WTC11 (cell line): ENCODE measurements around the gene EREG. TPM values are rescaled to one million over a fixed set of nuclear protein-coding genes. Genes with fewer than 3 reads are reported as not detected.
"Not testable (repeated sequence)": the region's sequence is repeated elsewhere in the genome, so short reads cannot be mapped to it uniquely, and the experiment has no call there.

Experiments used
- ATAC-seq: fragments of 200-7000 bp; cut with Tn5 transposase; 2 replicates; pipeline ENCODE4 v1.10.0; 2021; ENCODE audit warnings: mild to moderate bottlenecking, moderate library complexity
- CTCF ChIA-PET: fragments of 300-600 bp; sonication (Branson Sonifier 250); formaldehyde crosslinking; loops from one replicate; lab custom pipeline; 2021; ENCODE audit warnings: antibody characterized with exemption; lab: Charles Lee
- POLR2A ChIA-PET: fragments of 350-600 bp; sonication (Branson Sonifier 250); formaldehyde crosslinking; loops from one replicate; lab custom pipeline; 2021; ENCODE audit warnings: antibody characterized with exemption; lab: Charles Lee
- DNase-seq: peaks from one replicate; pipeline ENCODE4 v3.0.0; 2021; ENCODE audit warnings: low spot score
- H3K27ac Mint-ChIP-seq: 2 replicates; pipeline ENCODE4 v1.8.0; 2021; ENCODE audit warnings: mixed read lengths
- H3K27me3 Mint-ChIP-seq: 2 replicates; pipeline ENCODE4 v1.8.0; 2021; ENCODE audit warnings: low read depth, mild to moderate bottlenecking, moderate library complexity, mixed read lengths
- H3K36me3 Mint-ChIP-seq: 2 replicates; pipeline ENCODE4 v1.8.0; 2021; ENCODE audit warnings: mixed read lengths
- H3K4me1 Mint-ChIP-seq: 2 replicates; pipeline ENCODE4 v1.8.0; 2022; ENCODE audit warnings: mixed read lengths
- H3K4me3 Mint-ChIP-seq: 2 replicates; pipeline ENCODE4 v1.8.0; 2021; ENCODE audit warnings: mild to moderate bottlenecking, moderate library complexity, mixed read lengths
- H3K9me3 Mint-ChIP-seq: 2 replicates; pipeline ENCODE4 v1.8.0; 2021; ENCODE audit warnings: mixed read lengths
- ESRRA ChIP-seq: sonication (generic); formaldehyde crosslinking; IDR thresholded peaks from 2 replicates; pipeline ENCODE4 v1.8.1; 2022; ENCODE audit warnings: mild to moderate bottlenecking, missing genetic modification reagents, borderline replicate concordance
- ETV6 ChIP-seq: sonication (generic); formaldehyde crosslinking; IDR thresholded peaks from 2 replicates; pipeline ENCODE4 v1.8.1; 2022; ENCODE audit warnings: mild to moderate bottlenecking, missing genetic modification reagents
- HMGXB4 ChIP-seq: sonication (generic); formaldehyde crosslinking; IDR thresholded peaks from 2 replicates; pipeline ENCODE4 v1.8.1; 2023; ENCODE audit warnings: mild to moderate bottlenecking, moderate library complexity, missing genetic modification reagents
- RELA ChIP-seq: sonication (generic); formaldehyde crosslinking; IDR thresholded peaks from 2 replicates; pipeline ENCODE4 v1.8.1; 2022; ENCODE audit warnings: missing genetic modification reagents, mild to moderate bottlenecking, borderline replicate concordance
- RORB ChIP-seq: fragments of 250-450 bp; sonication (Bioruptor Pico); IDR thresholded peaks from 2 replicates; pipeline ENCODE4 v1.9.0; 2021; ENCODE audit warnings: mild to moderate bottlenecking
- SOX15 ChIP-seq: fragments of 250-450 bp; sonication (Bioruptor Pico); IDR thresholded peaks from 2 replicates; pipeline ENCODE4 v1.9.0; 2021; ENCODE audit warnings: mild to moderate bottlenecking
- ZBTB43 ChIP-seq: sonication (generic); formaldehyde crosslinking; IDR thresholded peaks from 2 replicates; pipeline ENCODE4 v1.8.1; 2023; ENCODE audit warnings: mild to moderate bottlenecking, missing genetic modification reagents
- ZNF219 ChIP-seq: sonication (generic); formaldehyde crosslinking; IDR thresholded peaks from 2 replicates; pipeline ENCODE4 v1.8.0; 2023; ENCODE audit warnings: missing genetic modification reagents, mild to moderate bottlenecking, borderline replicate concordance
- ZNF425 ChIP-seq: fragments of 250-450 bp; sonication (Bioruptor Pico); conservative IDR thresholded peaks from 2 replicates; pipeline ENCODE4 v1.9.0; 2021; ENCODE audit warnings: mild to moderate bottlenecking
- ZNF532 ChIP-seq: fragments of 250-450 bp; sonication (Bioruptor Pico); IDR thresholded peaks from 2 replicates; pipeline ENCODE4 v1.9.0; 2021; ENCODE audit warnings: mild to moderate bottlenecking, borderline replicate concordance
- total RNA-seq: library from RNA; stranded (reverse); gene quantifications from 3 replicates; pipeline ENCODE4 v1.2.3, GENCODE V29; 2021

Gene EREG
- total RNA-seq, 1 experiment from 2014 or later: 0.09 TPM

GRCh38 chr4:74335341-74336021 is 29.5 kb upstream of the EREG start:
- ATAC-seq: no peak
- Mint-ChIP-seq H3K4me1 (peaks cover 16% of the 10 kb centered on the region), H3K9me3 (peaks cover 12% of the 10 kb centered on the region), H3K27me3 (no peaks in the 10 kb centered on the region), H3K36me3 (peaks cover 2% of the 10 kb centered on the region; the same call in 1 of the 2 replicates), H3K4me3 (no peak overlapping the region), H3K27ac (no peak overlapping the region)
- TF ChIP-seq SOX15 (CRISPR knock-in tag): no peak
- no peak for TF ChIP-seq ZNF532 (CRISPR knock-in tag)
- TF ChIP-seq HMGXB4: no peak
- CTCF ChIA-PET: no interaction called here
- no peak for DNase-seq
- POLR2A ChIA-PET: no interaction called here

GRCh38 chr4:74338792-74339333 is 26.1 kb upstream of the EREG start:
- H3K27me3 Mint-ChIP-seq: no peaks in the 10 kb centered on the region
- peaks cover 44% of the 10 kb centered on the region for H3K9me3 Mint-ChIP-seq
- H3K4me1 Mint-ChIP-seq: peaks cover 13% of the 10 kb centered on the region
- CTCF ChIA-PET: no interaction called here
- ATAC-seq (no peak), DNase-seq (no peak)
- H3K4me3 Mint-ChIP-seq: no peak overlapping the region
- TF ChIP-seq ETV6 (CRISPR knock-in tag): no peak
- no peak for TF ChIP-seq ESRRA (CRISPR knock-in tag)
- TF ChIP-seq RELA (CRISPR knock-in tag): no peak
- TF ChIP-seq RORB (CRISPR knock-in tag): no peak
- no peak for TF ChIP-seq ZBTB43
- peaks cover 24% of the 10 kb centered on the region for H3K36me3 Mint-ChIP-seq
- no peak overlapping the region for H3K27ac Mint-ChIP-seq
- POLR2A ChIA-PET: no interaction called here

GRCh38 chr4:74339501-74339900 is 25.4 kb upstream of the EREG start:
- ChIA-PET POLR2A (no interaction called here), CTCF (no interaction called here)
- H3K36me3 Mint-ChIP-seq: peaks cover 30% of the 10 kb centered on the region
- DNase-seq: no peak
- no peak for ATAC-seq
- H3K4me3 Mint-ChIP-seq: no peak overlapping the region
- no peak overlapping the region for H3K27ac Mint-ChIP-seq
- TF ChIP-seq SOX15 (CRISPR knock-in tag) (no peak), ZNF219 (CRISPR knock-in tag) (no peak), ZNF425 (CRISPR knock-in tag) (no peak)
- H3K4me1 Mint-ChIP-seq: peaks cover 7% of the 10 kb centered on the region
- H3K9me3 Mint-ChIP-seq: peaks cover 45% of the 10 kb centered on the region
- no peaks in the 10 kb centered on the region for H3K27me3 Mint-ChIP-seq

- Mint-ChIP-seq H3K36me3 (peaks cover 39% of the 10 kb centered on the region), H3K9me3 (peaks cover 54% of the 10 kb centered on the region)
- CTCF ChIA-PET, H3K4me1 Mint-ChIP-seq, H3K27ac Mint-ChIP-seq, H3K4me3 Mint-ChIP-seq, DNase-seq, POLR2A ChIA-PET, H3K27me3 Mint-ChIP-seq, ATAC-seq: not testable (repeated sequence)
Observed at GRCh38 chr4:74340421-74340820, 24.5 kb upstream of the EREG start.
